Dermis blood vessel endothelial cell (primary cell): ENCODE data around the gene IL5RA. TPM values are rescaled to one million over a fixed set of nuclear protein-coding genes. Genes with fewer than 3 reads are reported as not detected.

Experiments used
- DNase-seq: peaks from one replicate; pipeline ENCODE4 v3.0.0; 2010
- total RNA-seq: library from RNA; depleted of rRNA; stranded (reverse); fragments of >200 nt; gene quantifications from 2 replicates; pipeline ENCODE4 v1.2.3, GENCODE V29; 2014

The IL5RA gene
- total RNA-seq, 1 donor from 2014 or later, result not detected

GRCh38 chr3:3059645-3060044, 50.5 kb downstream of the IL5RA start:
- no peak for DNase-seq

DNA sequence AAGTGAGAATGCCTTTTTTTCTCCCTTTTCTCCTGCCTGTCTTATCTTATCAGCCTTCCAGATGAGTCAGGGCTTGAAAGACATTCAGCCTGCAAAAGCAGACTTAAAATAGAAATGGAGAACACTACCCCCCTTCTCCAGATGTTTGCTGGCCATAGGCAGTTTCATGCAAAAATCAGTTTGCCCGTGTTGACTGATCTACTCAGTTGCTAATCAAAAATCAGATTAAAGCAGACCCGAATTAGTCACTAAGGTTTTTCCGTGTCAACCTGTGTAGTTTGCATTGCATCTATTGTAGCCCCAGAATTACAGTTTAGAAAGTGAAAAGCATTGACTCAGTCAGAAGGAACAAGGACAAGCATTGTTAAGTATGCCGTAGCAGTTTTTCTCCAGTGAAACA, 56.2 kb downstream of the IL5RA start:
- no peak for DNase-seq

DNA sequence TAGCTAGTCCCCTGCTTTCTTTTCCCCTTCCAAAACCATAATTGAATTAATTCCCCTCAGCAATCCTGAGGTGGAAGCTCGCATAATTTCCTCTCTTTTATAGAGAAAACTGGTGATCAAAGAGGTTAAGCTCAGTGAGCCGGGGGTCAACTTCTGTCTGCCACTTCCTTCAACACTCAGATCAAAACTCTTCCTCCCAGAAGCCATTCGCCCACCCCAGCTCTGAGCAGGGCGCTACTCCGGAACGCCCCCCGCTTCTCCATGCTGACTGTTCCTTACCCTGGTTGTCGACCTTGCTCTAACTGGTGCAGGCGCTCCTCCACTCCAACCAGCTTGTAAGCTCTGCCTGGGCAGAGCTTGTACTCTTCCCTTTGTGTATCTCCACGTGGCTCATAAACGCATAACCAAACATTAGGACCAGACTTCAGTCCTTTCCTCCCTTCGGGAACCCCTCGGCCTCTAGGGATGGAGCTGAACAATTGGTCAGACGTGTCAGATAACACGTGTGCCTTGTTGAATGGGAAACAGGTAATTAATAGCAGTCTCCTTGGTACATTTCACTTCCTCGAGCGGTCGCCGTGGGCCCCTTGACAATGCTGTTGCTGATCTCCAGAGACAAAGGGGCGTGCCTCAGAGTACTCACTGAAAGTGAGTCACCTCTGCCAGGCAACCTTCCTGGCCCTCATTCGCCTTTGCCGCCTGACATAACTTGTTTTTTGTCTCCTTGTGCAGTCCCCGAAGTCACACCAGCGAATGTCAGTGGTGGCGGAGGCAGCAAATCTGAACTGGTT, 71.8 kb downstream of the IL5RA start:
- DNase-seq, result peak; percentile 15

GRCh38 chr3:3037156-3037555, 73.0 kb downstream of the IL5RA start:
- DNase-seq, result no peak

- no peak for DNase-seq
Observed at GRCh38 chr3:3031326-3031725, 78.8 kb downstream of the IL5RA start.

DNA sequence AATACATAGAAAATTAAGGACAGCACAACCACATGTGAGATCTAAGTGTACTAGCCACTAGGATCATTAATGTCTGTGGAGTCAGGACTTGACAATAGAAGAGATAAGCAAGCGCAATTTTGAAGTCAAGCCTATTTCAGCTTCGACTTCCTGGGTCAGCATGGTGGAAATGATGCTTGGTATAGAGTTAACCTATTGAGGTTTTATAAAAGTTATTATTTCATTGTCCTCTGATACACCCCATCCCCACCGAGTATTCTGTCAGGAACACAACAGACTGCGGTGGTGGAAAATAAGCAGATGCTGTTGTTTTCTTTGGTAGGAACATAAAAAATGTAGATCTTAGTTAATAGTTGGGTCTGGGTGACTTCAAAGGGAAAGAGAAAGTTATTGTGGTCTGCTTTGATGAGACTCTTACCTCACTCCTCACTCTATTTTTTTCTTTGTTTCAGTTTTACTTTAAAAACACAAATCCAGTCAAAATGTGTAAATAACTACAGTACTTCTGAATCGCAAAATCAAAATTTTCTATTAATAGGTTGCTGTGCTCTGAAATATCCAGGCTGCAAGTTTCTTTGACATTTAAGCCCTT, 82.1 kb downstream of the IL5RA start:
- DNase-seq, result no peak

GRCh38 chr3:3023111-3023745, 86.9 kb downstream of the IL5RA start:
- DNase-seq, result no peak

DNA sequence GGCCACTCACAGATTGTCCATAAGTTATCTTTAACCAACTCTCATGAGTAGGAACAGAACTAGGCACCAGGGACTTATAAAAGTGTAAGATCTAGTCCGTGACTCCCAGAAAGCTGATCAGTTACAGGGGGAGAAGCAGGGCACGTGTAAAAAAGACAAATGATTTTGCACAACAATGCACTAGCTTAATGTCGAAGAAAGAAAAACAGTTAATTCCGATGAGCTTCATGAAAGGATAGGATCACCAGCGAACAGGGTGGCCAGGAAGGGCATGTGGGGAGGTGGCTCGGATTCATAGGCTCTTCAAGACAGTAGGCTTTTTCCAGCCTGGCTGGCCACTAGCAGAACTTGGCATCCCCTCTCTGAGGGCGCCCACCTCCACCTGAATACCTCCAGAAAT, 90.0 kb downstream of the IL5RA start:
- DNase-seq, result no peak

Other genes with a start within 250 kb of the IL5RA start
- 27.6 and 29.1 TPM in 2 replicates for gene TRNT1, start 16.6 kb upstream of the IL5RA start, total RNA-seq
- gene CRBN, start 69.3 kb upstream of the IL5RA start, total RNA-seq, result 127 and 245 TPM in 2 replicates